OCI-LY7 (cell line): ENCODE measurements around the gene SUPT16H. TPM values are rescaled to one million over a fixed set of nuclear protein-coding genes. Genes with fewer than 3 reads are reported as not detected.

Source experiments
- BruUV-seq: library from RNA; stranded (reverse); fragments of 400-500 nt; replicated peaks from 2 replicates; lab custom pipeline; 2021; lab: Mats Ljungman, UMichigan
- CTCF ChIA-PET: fragments of 300-600 bp; sonication (Branson Sonifier 250); formaldehyde crosslinking; loops from one replicate; lab custom pipeline; 2022; ENCODE audit warnings: antibody characterized with exemption; ENCODE audit not compliant: unreplicated experiment; lab: Charles Lee
- POLR2A ChIA-PET: fragments of 300-600 bp; sonication (Branson Sonifier 250); formaldehyde crosslinking; loops from one replicate; lab custom pipeline; 2022; ENCODE audit warnings: antibody characterized with exemption; lab: Charles Lee
- DNase-seq: peaks from one replicate; pipeline ENCODE4 v3.0.0-alpha.2; 2015; ENCODE audit warnings: low spot score
- H2AFZ ChIP-seq: fragments of 200-600 bp; sonication (generic), shearing (Covaris generic); 2 replicates; pipeline ENCODE4 v1.6.1; 2014; ENCODE audit warnings: mild to moderate bottlenecking, antibody characterized with exemption, low read length, moderate library complexity
- H3K27ac ChIP-seq: fragments of 200-600 bp; sonication (generic); 2 replicates; pipeline ENCODE4 v1.5.1; 2014; ENCODE audit warnings: mixed run types, low read depth, mild to moderate bottlenecking, moderate library complexity, low read length, inconsistent platforms; ENCODE audit not compliant: poor library complexity, severe bottlenecking
- H3K36me3 ChIP-seq: fragments of 200-600 bp; sonication (generic); 2 replicates; pipeline ENCODE4 v1.6.1; 2014; ENCODE audit warnings: mild to moderate bottlenecking, antibody characterized with exemption, low read length, moderate library complexity, mixed read lengths; ENCODE audit not compliant: insufficient read depth
- H3K4me1 ChIP-seq: fragments of 200-600 bp; sonication (generic); 2 replicates; pipeline ENCODE4 v1.5.1; 2014; ENCODE audit warnings: mild to moderate bottlenecking, low read length; ENCODE audit not compliant: insufficient read depth, poor library complexity, severe bottlenecking
- H3K4me2 ChIP-seq: fragments of 200-600 bp; sonication (generic); 2 replicates; pipeline ENCODE4 v1.6.1; 2014; ENCODE audit warnings: mild to moderate bottlenecking, low read length
- H3K4me3 ChIP-seq: fragments of 200-600 bp; sonication (generic); 2 replicates; pipeline ENCODE4 v1.5.1; 2014; ENCODE audit warnings: mild to moderate bottlenecking, low read depth, low read length; ENCODE audit not compliant: poor library complexity, severe bottlenecking
- H3K79me2 ChIP-seq: fragments of 200-600 bp; sonication (generic); 2 replicates; pipeline ENCODE4 v1.6.1; 2016; ENCODE audit warnings: low read depth, mild to moderate bottlenecking, low read length, moderate library complexity, mixed read lengths; ENCODE audit not compliant: insufficient read depth
- H3K9me2 ChIP-seq: fragments of 200-600 bp; sonication (generic); 2 replicates; pipeline ENCODE4 v1.6.1; 2016; ENCODE audit warnings: mild to moderate bottlenecking, low read length, mixed read lengths; ENCODE audit not compliant: insufficient read depth
- H3K9me3 ChIP-seq: fragments of 200-600 bp; sonication (generic); 2 replicates; pipeline ENCODE4 v1.6.1; 2014; ENCODE audit warnings: mild to moderate bottlenecking, mixed run types, low read length, mixed read lengths
- H4K20me1 ChIP-seq: fragments of 200-600 bp; sonication (generic); 2 replicates; pipeline ENCODE4 v1.6.1; 2014; ENCODE audit warnings: mild to moderate bottlenecking, antibody characterized with exemption, low read length, moderate library complexity, mixed read lengths; ENCODE audit not compliant: insufficient read depth
- EZH2phosphoT487 ChIP-seq: fragments of 200-600 bp; sonication (generic); IDR thresholded peaks from 2 replicates; pipeline ENCODE4 v1.6.1; 2018; ENCODE audit warnings: low read depth, borderline replicate concordance, mild to moderate bottlenecking, mixed run types, antibody characterized with exemption, low read length, moderate library complexity, mixed read lengths
- intact Hi-C: fragments of 100-400 bp; cut with micrococcal nuclease; formaldehyde crosslinking; loops from one replicate; pipeline ENCODE4 v1.10.0; 2022; ENCODE audit not compliant: unreplicated experiment
- total RNA-seq, 2 experiments: library from RNA; depleted of rRNA in 1 of 2; stranded (reverse); fragments of >200 nt in 1 of 2; shearing (Covaris generic) in 1 of 2; gene quantifications; 2 replicates each; pipeline ENCODE4 v1.2.3, GENCODE V29; 2014 to 2022
- TF ChIP-seq, protein P1 (sequence below): fragments of 200-600 bp; sonication (generic); conservative IDR thresholded peaks from 2 replicates; pipeline ENCODE4 v1.5.1; 2014; ENCODE audit warnings: mild to moderate bottlenecking, antibody characterized with exemption, low read length, moderate library complexity, mixed read lengths

The SUPT16H gene
- total RNA-seq, 2 experiments from 2014 or later = 100 to 151 TPM

DNA sequence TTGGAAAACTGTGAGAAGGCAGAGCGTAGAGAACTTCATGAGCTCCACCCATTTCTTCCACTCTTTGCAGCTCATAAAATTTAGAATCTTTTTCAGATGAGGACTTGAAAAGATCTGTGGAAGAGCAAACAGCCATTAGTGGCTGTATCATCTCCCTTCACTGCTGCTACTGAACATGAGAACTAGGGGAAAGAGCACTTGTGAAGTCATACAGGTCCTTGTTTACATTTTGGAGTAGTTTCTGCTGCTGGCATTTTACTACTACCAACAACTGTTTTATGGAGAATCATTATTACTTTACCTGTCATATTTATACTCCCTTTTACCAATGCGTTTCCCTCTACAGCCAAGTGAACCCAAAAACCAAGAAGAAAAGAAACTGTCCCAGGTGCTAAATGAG is 62.9 kb downstream of the SUPT16H start:
- H2AFZ ChIP-seq = no peak overlapping the region
- BruUV-seq = no TSS peak
- H3K9me2 ChIP-seq = no peaks in the 10 kb centered on the region
- TF ChIP-seq, protein P1, sequence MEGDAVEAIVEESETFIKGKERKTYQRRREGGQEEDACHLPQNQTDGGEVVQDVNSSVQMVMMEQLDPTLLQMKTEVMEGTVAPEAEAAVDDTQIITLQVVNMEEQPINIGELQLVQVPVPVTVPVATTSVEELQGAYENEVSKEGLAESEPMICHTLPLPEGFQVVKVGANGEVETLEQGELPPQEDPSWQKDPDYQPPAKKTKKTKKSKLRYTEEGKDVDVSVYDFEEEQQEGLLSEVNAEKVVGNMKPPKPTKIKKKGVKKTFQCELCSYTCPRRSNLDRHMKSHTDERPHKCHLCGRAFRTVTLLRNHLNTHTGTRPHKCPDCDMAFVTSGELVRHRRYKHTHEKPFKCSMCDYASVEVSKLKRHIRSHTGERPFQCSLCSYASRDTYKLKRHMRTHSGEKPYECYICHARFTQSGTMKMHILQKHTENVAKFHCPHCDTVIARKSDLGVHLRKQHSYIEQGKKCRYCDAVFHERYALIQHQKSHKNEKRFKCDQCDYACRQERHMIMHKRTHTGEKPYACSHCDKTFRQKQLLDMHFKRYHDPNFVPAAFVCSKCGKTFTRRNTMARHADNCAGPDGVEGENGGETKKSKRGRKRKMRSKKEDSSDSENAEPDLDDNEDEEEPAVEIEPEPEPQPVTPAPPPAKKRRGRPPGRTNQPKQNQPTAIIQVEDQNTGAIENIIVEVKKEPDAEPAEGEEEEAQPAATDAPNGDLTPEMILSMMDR = no peak
- TF ChIP-seq EZH2phosphoT487 = no peak
- no peaks in the 10 kb centered on the region for H3K36me3 ChIP-seq
- no peak overlapping the region for H3K27ac ChIP-seq
- H3K4me2 ChIP-seq = no peak overlapping the region
- no peak for DNase-seq
- H3K79me2 ChIP-seq = no peaks in the 10 kb centered on the region
- H3K4me1 ChIP-seq = peaks cover 24% of the 10 kb centered on the region
- H4K20me1 ChIP-seq = no peaks in the 10 kb centered on the region
- intact Hi-C loops = no loop called here
- ChIA-PET POLR2A (interaction anchor here (0.6 to 2.3 kb wide), 2 partner anchors 13 to 61 kb away, joined by 3 to 6 read pairs; no protein-coding TSS in a partner anchor), CTCF (no interaction called here)
- no peaks in the 10 kb centered on the region for H3K9me3 ChIP-seq
- H3K4me3 ChIP-seq = no peak overlapping the region

DNA sequence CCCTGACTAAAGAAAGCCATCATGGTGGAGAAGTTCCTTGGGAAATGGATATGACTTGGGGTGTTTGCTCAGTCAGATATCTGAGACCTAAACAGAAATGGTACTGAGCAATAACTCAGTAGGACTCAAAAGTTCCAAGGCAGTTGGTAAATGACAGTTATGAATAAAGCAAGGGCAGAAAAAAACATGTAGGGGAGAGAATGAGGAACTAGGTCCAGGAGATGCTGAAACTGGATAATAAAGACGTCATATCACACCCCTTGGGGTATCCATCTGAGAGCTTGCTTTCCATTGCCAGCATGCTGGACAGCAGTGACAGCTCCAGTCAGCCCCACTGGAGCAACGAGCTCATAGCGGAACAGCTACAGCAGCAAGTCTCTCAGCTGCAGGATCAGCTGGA is 66.4 kb downstream of the SUPT16H start:
- Histone ChIP-seq H3K79me2 (no peaks in the 10 kb centered on the region), H3K4me1 (peaks cover 24% of the 10 kb centered on the region), H3K9me3 (no peaks in the 10 kb centered on the region), H3K9me2 (no peaks in the 10 kb centered on the region), H3K4me3 (no peak overlapping the region), H4K20me1 (no peaks in the 10 kb centered on the region), H3K27ac (peak overlapping the region; percentile 30), H3K36me3 (no peaks in the 10 kb centered on the region), H3K4me2 (peak overlapping the region; percentile 22; the same call in 1 of the 2 replicates), H2AFZ (peak overlapping the region; percentile 89)
- no TSS peak for BruUV-seq
- DNase-seq = peak; percentile 48
- intact Hi-C loops = no loop called here
- CTCF ChIA-PET = no interaction called here
- no peak for TF ChIP-seq EZH2phosphoT487
- TF ChIP-seq, protein P1 = no peak
- POLR2A ChIA-PET = interaction anchor here (0.7 to 1.1 kb wide), 3 partner anchors 8 to 15 kb away, joined by 3 to 7 read pairs (median 5); no protein-coding TSS in a partner anchor

DNA sequence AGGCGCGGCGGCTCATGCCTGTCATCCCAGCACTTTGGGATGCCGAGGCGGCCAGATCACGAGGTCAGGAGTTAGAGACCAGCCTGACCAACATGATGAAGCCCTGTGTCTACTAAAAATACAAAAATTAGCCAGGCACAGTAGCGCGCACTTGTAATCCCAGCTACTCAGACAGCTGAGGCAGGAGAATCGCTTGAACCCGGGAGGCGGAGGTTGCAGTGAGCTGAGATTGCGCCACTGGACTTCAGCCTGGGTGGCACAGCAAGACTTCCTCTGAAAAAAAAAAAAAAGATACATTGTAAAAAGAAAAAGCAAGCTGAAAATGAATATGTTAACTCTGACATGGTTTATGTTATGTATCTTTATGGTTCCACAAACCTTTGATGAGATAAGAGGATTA is 70.3 kb downstream of the SUPT16H start:
- Histone ChIP-seq H2AFZ (no peak overlapping the region), H4K20me1 (no peaks in the 10 kb centered on the region), H3K4me2 (no peak overlapping the region), H3K36me3 (no peaks in the 10 kb centered on the region), H3K9me2 (no peaks in the 10 kb centered on the region), H3K4me1 (peaks cover 22% of the 10 kb centered on the region), H3K9me3 (no peaks in the 10 kb centered on the region), H3K79me2 (no peaks in the 10 kb centered on the region), H3K27ac (no peak overlapping the region), H3K4me3 (no peak overlapping the region)
- BruUV-seq = no TSS peak
- intact Hi-C loops = no loop called here
- DNase-seq = no peak
- no peak for TF ChIP-seq EZH2phosphoT487
- TF ChIP-seq, protein P1 = no peak
- POLR2A ChIA-PET = interaction anchor here (0.6 to 0.7 kb wide), 4 partner anchors 90 to 283 kb away, joined by 3 to 5 read pairs (median 4); no protein-coding TSS in a partner anchor
- CTCF ChIA-PET = no interaction called here
